H9 (cell line): Measurements from ENCODE around the gene KIAA0753. TPM values are rescaled to one million over a fixed set of nuclear protein-coding genes. Genes with fewer than 3 reads are reported as not detected.

Experiments used
- DNase-seq: peaks from one replicate; pipeline ENCODE4 v3.0.0-alpha.2; 2017
- H2AFZ ChIP-seq: one replicate; pipeline ENCODE4 v1.6.1; 2013; ENCODE audit warnings: mild to moderate bottlenecking, low read length, control low read depth, moderate library complexity
- H2AK5ac ChIP-seq: 2 replicates; pipeline ENCODE4 v1.6.1; 2013; ENCODE audit warnings: low read length, control low read depth, mixed read lengths; ENCODE audit not compliant: insufficient read length
- H2BK120ac ChIP-seq: one replicate; pipeline ENCODE4 v1.6.1; 2013; ENCODE audit warnings: low read depth, mild to moderate bottlenecking, low read length, control low read depth, inconsistent platforms; ENCODE audit not compliant: poor library complexity, severe bottlenecking
- H2BK12ac ChIP-seq: 2 replicates; pipeline ENCODE4 v1.6.1; 2013; ENCODE audit warnings: low read length, control low read depth, mixed read lengths, low read depth; ENCODE audit not compliant: insufficient read length
- H2BK15ac ChIP-seq: 2 replicates; pipeline ENCODE4 v1.6.1; 2013; ENCODE audit warnings: low read depth, low read length, control low read depth
- H2BK20ac ChIP-seq: one replicate; pipeline ENCODE4 v1.6.1; 2013; ENCODE audit warnings: low read depth, mild to moderate bottlenecking, low read length, control low read depth, inconsistent platforms; ENCODE audit not compliant: poor library complexity, severe bottlenecking
- H2BK5ac ChIP-seq: 2 replicates; pipeline ENCODE4 v1.6.1; 2013; ENCODE audit warnings: low read length, control low read depth, mixed read lengths; ENCODE audit not compliant: insufficient read length
- H3K14ac ChIP-seq: 2 replicates; pipeline ENCODE4 v1.6.1; 2013; ENCODE audit warnings: low read length, control low read depth; ENCODE audit not compliant: insufficient read depth
- H3K18ac ChIP-seq: 2 replicates; pipeline ENCODE4 v1.6.1; 2013; ENCODE audit warnings: low read depth, mild to moderate bottlenecking, mixed read lengths, low read length, control low read depth; ENCODE audit not compliant: insufficient read length
- H3K23ac ChIP-seq: 2 replicates; pipeline ENCODE4 v1.6.1; 2013; ENCODE audit warnings: low read length, control low read depth, mixed read lengths, low read depth; ENCODE audit not compliant: insufficient read length
- H3K23me2 ChIP-seq: 2 replicates; pipeline ENCODE4 v1.6.1; 2013; ENCODE audit warnings: low read depth, mild to moderate bottlenecking, mixed read lengths, low read length, control low read depth; ENCODE audit not compliant: insufficient read length, poor library complexity, severe bottlenecking
- H3K27ac ChIP-seq: 2 replicates; pipeline ENCODE4 v1.5.1; 2013; ENCODE audit warnings: low read length, control low read depth, mixed read lengths, low read depth; ENCODE audit not compliant: insufficient read length
- H3K27me3 ChIP-seq: 2 replicates; pipeline ENCODE4 v1.6.1; 2013; ENCODE audit warnings: low read length, control low read depth, inconsistent platforms; ENCODE audit not compliant: insufficient read depth
- H3K4ac ChIP-seq: 2 replicates; pipeline ENCODE4 v1.6.1; 2013; ENCODE audit warnings: low read depth, mild to moderate bottlenecking, control low read depth, inconsistent platforms, low read length, moderate library complexity
- H3K4me1 ChIP-seq: 2 replicates; pipeline ENCODE4 v1.6.1; 2013; ENCODE audit warnings: low read length, control low read depth, inconsistent platforms; ENCODE audit not compliant: insufficient read depth
- H3K4me2 ChIP-seq: 2 replicates; pipeline ENCODE4 v1.6.1; 2013; ENCODE audit warnings: low read length, control low read depth, mixed read lengths; ENCODE audit not compliant: insufficient read length, insufficient read depth
- H3K56ac ChIP-seq: 2 replicates; pipeline ENCODE4 v1.6.1; 2013; ENCODE audit warnings: low read depth, mild to moderate bottlenecking, mixed read lengths, low read length, control low read depth; ENCODE audit not compliant: insufficient read length
- H3K79me1 ChIP-seq: 2 replicates; pipeline ENCODE4 v1.6.1; 2013; ENCODE audit warnings: low read depth, mild to moderate bottlenecking, moderate library complexity, low read length, control low read depth, inconsistent platforms; ENCODE audit not compliant: insufficient read depth, poor library complexity, severe bottlenecking
- H3K79me2 ChIP-seq: 2 replicates; pipeline ENCODE4 v1.6.1; 2013; ENCODE audit warnings: low read length, control low read depth, inconsistent platforms; ENCODE audit not compliant: insufficient read depth
- H3K9ac ChIP-seq: 2 replicates; pipeline ENCODE4 v1.6.1; 2013; ENCODE audit warnings: low read length, control low read depth, mixed read lengths; ENCODE audit not compliant: insufficient read length; ENCODE audit errors: extremely low read depth
- H3K9me3 ChIP-seq: one replicate; pipeline ENCODE4 v1.6.1; 2013; ENCODE audit warnings: low read depth, low read length, inconsistent platforms; ENCODE audit not compliant: control insufficient read depth
- H3T11ph ChIP-seq: one replicate; pipeline ENCODE4 v1.6.1; 2013; ENCODE audit warnings: mild to moderate bottlenecking, low read length, control low read depth, inconsistent platforms
- H4K20me1 ChIP-seq: one replicate; pipeline ENCODE4 v1.6.1; 2013; ENCODE audit not compliant: control insufficient read depth, insufficient read length, insufficient read depth
- H4K5ac ChIP-seq: 2 replicates; pipeline ENCODE4 v1.6.1; 2013; ENCODE audit warnings: low read depth, mild to moderate bottlenecking, mixed read lengths, low read length, control low read depth; ENCODE audit not compliant: insufficient read length
- H4K8ac ChIP-seq: replicated peaks from 2 replicates; pipeline ENCODE4 v1.6.1; 2013; ENCODE audit warnings: low read length, control low read depth, mixed read lengths, low read depth; ENCODE audit not compliant: insufficient read length
- H4K91ac ChIP-seq: 2 replicates; pipeline ENCODE4 v1.6.1; 2013; ENCODE audit warnings: low read depth, mild to moderate bottlenecking, moderate library complexity, mixed read lengths, low read length, control low read depth; ENCODE audit not compliant: insufficient read length
- H3K27ac Mint-ChIP-seq, 3 experiments: 2 replicates in 2 of 3; 3 replicates in 1 of 3; pipeline ENCODE4 v1.8.0; 2020 to 2021; ENCODE audit warnings: mixed read lengths in 3 of 3, mild to moderate bottlenecking in 1 of 3, moderate library complexity in 1 of 3
- H3K27me3 Mint-ChIP-seq: 2 replicates; pipeline ENCODE4 v1.8.0; 2021; ENCODE audit warnings: low read depth, mild to moderate bottlenecking, moderate library complexity, mixed read lengths
- H3K36me3 Mint-ChIP-seq, 3 experiments: 2 replicates in 2 of 3; 3 replicates in 1 of 3; pipeline ENCODE4 v1.8.0; 2020 to 2021; ENCODE audit warnings: low read depth in 3 of 3, mixed read lengths in 3 of 3; ENCODE audit not compliant: insufficient read depth in 1 of 3
- H3K4me1 Mint-ChIP-seq, 2 experiments: 2 replicates each; pipeline ENCODE4 v1.8.0; 2020; ENCODE audit warnings: mixed read lengths in 2 of 2
- H3K4me3 Mint-ChIP-seq, 2 experiments: 2 replicates in 1 of 2; 3 replicates in 1 of 2; pipeline ENCODE4 v1.8.0; 2020 to 2021; ENCODE audit warnings: mild to moderate bottlenecking in 2 of 2, mixed read lengths in 2 of 2, moderate library complexity in 1 of 2
- H3K9me3 Mint-ChIP-seq, 2 experiments: 2 replicates in 1 of 2; 3 replicates in 1 of 2; pipeline ENCODE4 v1.8.0; 2020; ENCODE audit warnings: mild to moderate bottlenecking in 2 of 2, mixed read lengths in 2 of 2, moderate library complexity in 1 of 2
- WGBS: extraction: QIAGEN DNeasy Blood & Tissue Kit; methylation state at CpG from one replicate; pipeline ENCODE4 v1.1.7; 2013; ENCODE audit warnings: missing lambda C conversion rate, low lambda C conversion rate, mixed read lengths; ENCODE audit not compliant: insufficient read length; ENCODE audit errors: extremely low coverage; 5-methylcytosine and 5-hydroxymethylcytosine counted together
- total RNA-seq: library from RNA; stranded (reverse); gene quantifications from 2 replicates; pipeline ENCODE4 v1.2.1, GENCODE V29; 2021
- TF ChIP-seq, protein P1 (sequence below): fragments of 200-600 bp; sonication (generic); conservative IDR thresholded peaks from 3 replicates; pipeline ENCODE4 v1.8.0; 2021; ENCODE audit warnings: antibody characterized with exemption, mild to moderate bottlenecking

Gene KIAA0753
- total RNA-seq, 1 experiment from 2014 or later = 37.2 TPM

- no peaks in the 10 kb centered on the region for H4K20me1 ChIP-seq
- H3K9ac ChIP-seq = no peak overlapping the region
- H3K23ac ChIP-seq = no peak overlapping the region
- H3K36me3 Mint-ChIP-seq = no peaks in the 10 kb centered on the region; a peak in 1 of 7 replicates
- no peak overlapping the region for H2AFZ ChIP-seq
- H2AK5ac ChIP-seq = no peak overlapping the region
- H3K9me3 Mint-ChIP-seq = no peaks in the 10 kb centered on the region; a peak in 1 of 5 replicates
- H3K14ac ChIP-seq = no peak overlapping the region
- no peak overlapping the region for H3K27ac Mint-ChIP-seq
- H2BK15ac ChIP-seq = no peak overlapping the region
- peaks cover 21% of the 10 kb centered on the region for H3K27me3 ChIP-seq
- no CpG with 5 or more reads among the region's 12 CpGs for WGBS
- H4K5ac ChIP-seq = no peak overlapping the region
- no peak overlapping the region for H3K27ac ChIP-seq
- H3K56ac ChIP-seq = no peak overlapping the region
- peaks cover 30 to 39% of the 10 kb centered on the region in 2 experiments for H3K4me1 Mint-ChIP-seq
- H4K8ac ChIP-seq = no peak overlapping the region
- no peak overlapping the region for H4K91ac ChIP-seq
- H3K23me2 ChIP-seq = peaks cover 8% of the 10 kb centered on the region
- TF ChIP-seq, protein P1, sequence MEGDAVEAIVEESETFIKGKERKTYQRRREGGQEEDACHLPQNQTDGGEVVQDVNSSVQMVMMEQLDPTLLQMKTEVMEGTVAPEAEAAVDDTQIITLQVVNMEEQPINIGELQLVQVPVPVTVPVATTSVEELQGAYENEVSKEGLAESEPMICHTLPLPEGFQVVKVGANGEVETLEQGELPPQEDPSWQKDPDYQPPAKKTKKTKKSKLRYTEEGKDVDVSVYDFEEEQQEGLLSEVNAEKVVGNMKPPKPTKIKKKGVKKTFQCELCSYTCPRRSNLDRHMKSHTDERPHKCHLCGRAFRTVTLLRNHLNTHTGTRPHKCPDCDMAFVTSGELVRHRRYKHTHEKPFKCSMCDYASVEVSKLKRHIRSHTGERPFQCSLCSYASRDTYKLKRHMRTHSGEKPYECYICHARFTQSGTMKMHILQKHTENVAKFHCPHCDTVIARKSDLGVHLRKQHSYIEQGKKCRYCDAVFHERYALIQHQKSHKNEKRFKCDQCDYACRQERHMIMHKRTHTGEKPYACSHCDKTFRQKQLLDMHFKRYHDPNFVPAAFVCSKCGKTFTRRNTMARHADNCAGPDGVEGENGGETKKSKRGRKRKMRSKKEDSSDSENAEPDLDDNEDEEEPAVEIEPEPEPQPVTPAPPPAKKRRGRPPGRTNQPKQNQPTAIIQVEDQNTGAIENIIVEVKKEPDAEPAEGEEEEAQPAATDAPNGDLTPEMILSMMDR = no peak
- peak overlapping the region; percentile 61 to 84 for H3K4me3 Mint-ChIP-seq
- peak; percentile 56 for DNase-seq
- peaks cover 1% of the 10 kb centered on the region; the same call in 1 of the 2 replicates for H3K4me1 ChIP-seq
- H3K79me2 ChIP-seq = no peaks in the 10 kb centered on the region
- no peak overlapping the region for H2BK120ac ChIP-seq
- H2BK20ac ChIP-seq = no peak overlapping the region
- H2BK5ac ChIP-seq = no peak overlapping the region
- H3K4ac ChIP-seq = no peak overlapping the region
- no peak overlapping the region for H2BK12ac ChIP-seq
- peak overlapping the region; percentile 57 for H3K4me2 ChIP-seq
- H3K9me3 ChIP-seq = no peaks in the 10 kb centered on the region
- no peaks in the 10 kb centered on the region for H3K79me1 ChIP-seq
- no peak overlapping the region for H3T11ph ChIP-seq
- H3K27me3 Mint-ChIP-seq = peaks cover 66% of the 10 kb centered on the region
- H3K18ac ChIP-seq = no peak overlapping the region
Observed at GRCh38 chr17:6554871-6555330, 85.6 kb downstream of the KIAA0753 start.
